ENCODE data around the gene S100A2.

S100A2 gene

DNA sequence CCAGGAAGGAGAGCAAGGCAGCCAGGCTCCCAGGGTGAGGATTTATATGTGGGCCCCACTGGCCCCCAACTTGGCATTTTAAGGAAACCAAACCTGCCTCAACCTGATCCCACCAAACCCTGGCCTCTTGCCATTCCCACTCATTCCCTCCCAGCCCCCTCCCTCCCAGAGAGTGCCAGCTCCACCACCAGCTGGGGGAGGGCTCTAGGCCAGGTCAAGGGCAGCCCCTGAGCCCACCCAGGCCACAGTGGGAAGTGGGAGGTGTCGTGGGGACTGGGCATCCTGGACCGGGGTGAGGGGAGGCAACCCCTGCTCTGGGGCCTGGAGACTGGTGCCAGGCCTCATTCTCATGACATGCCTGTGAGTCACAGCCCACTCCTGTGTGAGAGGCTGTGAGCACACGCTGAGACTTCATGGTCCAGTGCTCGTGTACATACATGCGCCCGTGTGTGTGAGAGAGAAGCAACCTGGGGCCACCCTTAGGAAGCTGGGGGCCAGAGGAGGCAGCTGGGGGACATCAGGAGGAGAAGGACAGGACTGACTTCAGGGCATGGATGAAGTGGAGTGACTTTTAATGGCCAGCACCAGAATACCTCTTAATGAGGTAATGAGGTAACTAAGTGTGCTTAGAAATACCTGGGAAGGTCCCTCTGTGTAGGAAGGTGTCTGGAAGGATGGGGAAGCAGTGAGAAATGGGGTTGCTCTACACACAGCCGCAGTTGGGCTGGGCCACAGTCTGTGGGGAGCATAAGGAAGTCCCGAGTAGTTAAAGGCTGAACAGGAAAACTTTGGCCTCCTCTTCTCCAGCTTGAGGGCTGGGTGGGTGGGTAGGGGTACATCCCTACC lies at the start of gene S100A2:
Gene S100A2, minus strand, starts transcription at position 316 of the 846 bp plus-strand sequence. CDS start 1,967 bp downstream, outside the sequence.
- DNase-seq (ENCODE audit: low read depth): peak; percentile 90

DNA sequence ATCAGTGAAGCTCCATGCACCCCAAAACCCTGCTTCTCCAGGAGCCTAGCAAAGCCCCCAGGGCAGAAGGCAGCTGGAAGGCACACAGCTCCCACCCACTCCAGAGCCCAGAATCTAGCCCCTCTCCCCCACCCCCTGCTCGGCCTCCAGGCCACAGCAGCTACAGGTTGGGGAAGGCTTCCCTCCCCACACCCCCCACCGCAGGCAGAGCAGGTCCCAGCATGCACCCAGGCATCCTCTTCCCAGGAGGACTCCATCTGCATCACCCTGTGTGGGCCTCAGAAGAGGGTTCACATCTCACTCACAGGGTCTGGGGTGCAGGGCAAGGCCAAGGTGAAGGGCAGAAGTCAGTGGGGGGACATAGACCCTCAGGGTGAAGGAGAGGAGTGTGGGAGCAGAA lies 49.8 kb upstream of the S100A2 start:
- DNase-seq (ENCODE audit: low read depth): no peak

GRCh38 chr1:153614906-153615305 lies 49.3 kb upstream of the S100A2 start:
- no peak for DNase-seq (ENCODE audit: low read depth)

GRCh38 chr1:153614189-153614900 lies 48.7 kb upstream of the S100A2 start:
- DNase-seq (ENCODE audit: low read depth): no peak

- DNase-seq (ENCODE audit: low read depth): no peak
Measured at GRCh38 chr1:153613406-153613805, 47.8 kb upstream of the S100A2 start.

DNA sequence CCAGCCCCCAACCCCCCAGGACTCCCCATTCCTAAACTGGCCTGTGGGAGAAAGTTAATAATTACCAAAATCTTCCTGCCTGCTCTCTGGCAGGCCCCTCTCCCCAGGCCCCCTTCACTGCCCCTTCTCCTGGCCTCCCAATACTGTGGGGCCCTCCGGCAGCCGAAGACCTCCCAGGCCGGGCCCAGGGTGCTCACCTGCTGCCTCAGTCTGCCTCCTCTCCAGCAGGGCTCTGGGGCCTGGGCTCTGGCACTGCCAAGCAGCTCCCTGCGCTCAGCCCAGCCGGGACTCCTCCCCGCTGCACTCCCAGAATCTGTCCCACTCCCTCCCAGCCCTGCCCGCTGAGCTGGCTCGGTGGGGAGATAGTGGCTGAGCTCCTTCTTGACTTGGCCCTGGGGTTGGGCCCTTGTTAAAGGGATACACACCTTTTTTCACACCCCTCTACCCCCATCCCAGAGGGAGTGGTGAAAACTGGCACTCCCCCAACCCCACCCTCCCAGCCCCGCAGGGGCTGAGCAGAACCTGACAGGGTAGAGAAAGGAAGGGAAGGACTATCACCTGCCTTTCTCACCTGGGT lies 47.2 kb upstream of the S100A2 start, which contains the start of gene S100A16:
Gene S100A16, minus strand, starts transcription at position 383 of the 577 bp plus-strand sequence. CDS start 4,986 bp downstream, outside the sequence.
- peak; percentile 62 for DNase-seq (ENCODE audit: low read depth)

DNA sequence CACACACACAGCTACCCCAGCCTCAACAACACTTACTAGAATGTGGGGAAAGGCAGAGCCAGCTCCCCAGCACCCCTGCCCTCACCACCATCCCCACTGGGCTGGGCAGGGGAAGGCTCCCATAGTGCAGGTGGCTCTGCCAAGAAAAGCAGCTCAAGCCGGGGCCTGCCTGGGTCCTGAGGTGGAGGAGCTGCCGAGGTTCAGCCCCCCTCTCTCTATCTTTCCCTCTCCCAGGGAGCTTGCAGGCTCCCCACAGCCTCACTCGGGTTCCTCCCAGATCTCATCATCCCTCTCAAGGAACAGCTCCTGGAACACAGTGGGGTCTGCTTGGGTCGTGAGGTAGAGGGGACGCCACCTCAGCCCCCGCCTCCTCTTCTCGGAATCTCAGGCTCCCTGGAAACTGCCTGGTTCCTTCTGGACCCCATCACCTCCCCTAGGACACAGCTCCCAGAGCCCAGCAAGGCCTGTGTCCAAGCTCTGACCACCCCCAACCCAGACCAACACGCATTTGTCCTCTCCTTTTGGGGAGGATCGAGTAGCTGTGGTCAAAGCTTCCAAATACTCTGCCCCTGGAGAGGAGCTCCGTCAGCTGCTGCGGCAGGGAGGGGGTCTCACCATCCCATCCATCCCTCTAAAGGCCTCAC lies 46.6 kb upstream of the S100A2 start:
- no peak for DNase-seq (ENCODE audit: low read depth)

DNA sequence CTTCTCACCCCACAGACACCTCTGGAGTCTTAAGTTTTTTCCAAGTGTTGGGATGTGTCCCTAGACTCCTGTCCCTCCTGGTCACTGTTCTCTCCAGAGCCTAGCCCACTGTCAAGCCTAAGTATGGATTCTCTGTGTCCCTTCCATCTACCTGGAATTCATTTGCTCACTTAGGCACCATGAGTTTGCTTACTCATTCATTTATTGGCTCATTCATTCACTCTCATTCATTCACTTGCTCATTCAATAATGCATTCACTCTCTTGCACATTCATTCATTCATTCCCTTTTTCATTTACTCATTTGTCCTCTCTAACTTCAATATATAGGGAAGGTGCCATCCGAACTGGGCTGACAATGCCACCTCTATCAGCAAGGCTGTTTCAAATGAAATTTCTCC lies 45.7 kb upstream of the S100A2 start:
- DNase-seq (ENCODE audit: low read depth): no peak

DNA sequence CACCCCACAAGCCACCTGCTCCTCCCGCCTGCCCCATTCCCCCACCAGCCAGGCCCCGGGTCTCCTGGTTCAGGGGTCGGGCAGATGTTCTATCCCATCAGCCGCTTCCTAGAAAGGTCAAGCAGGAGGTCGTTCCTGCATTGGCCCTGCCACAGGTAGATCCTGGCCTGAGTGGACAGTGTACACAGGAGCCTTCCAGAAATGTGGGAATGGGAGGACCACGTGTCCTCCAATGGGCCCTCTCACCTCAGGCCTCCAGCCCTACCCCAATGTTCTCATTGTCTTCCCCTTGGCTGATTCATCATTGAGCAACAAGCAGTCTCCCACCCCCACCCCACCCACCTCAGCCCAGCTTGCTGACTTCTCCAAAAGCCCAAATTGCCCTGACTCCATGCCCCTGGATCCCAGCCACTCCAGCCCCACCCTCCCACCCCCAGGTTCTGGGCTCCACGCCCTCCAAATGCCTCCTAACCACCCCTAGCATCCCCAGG lies 45.2 kb upstream of the S100A2 start:
- DNase-seq (ENCODE audit: low read depth): no peak

DNA sequence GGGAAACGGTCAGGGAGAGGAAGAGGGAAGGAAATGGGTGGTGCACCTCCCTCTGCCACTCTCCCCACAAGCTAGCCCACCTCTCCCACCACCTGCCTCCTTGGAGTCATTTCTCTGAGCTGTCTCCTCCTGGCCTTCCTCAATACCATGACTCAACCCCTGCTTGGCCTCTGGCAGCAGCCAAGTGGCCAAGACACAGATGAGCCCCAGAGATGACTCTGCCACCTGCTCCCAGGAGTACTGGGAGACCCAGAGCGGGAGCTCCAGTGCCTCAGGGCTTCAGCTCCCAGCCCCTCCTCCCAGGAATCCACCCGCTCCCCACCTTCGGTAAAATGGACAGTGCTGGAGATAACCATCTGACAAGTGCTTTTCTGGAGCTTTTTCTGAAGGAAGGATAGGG lies 44.7 kb upstream of the S100A2 start:
- DNase-seq (ENCODE audit: low read depth): no peak

DNA sequence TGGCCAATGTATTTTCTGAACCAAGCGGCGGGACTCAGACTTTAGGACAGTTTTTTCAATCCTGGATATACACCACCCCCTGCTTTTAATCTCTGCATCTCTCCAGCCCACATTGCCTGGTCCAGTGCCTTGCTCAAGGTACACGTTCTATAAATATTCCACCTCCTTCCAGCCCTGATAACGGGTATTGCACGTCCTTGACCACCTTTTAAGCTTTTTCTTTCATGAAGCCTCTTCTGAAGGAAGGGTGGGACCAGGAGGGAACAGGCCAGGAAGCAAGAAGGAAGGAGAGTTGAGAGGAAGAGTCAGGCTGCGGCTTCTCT lies 43.9 kb upstream of the S100A2 start:
- DNase-seq (ENCODE audit: low read depth): no peak

DNA sequence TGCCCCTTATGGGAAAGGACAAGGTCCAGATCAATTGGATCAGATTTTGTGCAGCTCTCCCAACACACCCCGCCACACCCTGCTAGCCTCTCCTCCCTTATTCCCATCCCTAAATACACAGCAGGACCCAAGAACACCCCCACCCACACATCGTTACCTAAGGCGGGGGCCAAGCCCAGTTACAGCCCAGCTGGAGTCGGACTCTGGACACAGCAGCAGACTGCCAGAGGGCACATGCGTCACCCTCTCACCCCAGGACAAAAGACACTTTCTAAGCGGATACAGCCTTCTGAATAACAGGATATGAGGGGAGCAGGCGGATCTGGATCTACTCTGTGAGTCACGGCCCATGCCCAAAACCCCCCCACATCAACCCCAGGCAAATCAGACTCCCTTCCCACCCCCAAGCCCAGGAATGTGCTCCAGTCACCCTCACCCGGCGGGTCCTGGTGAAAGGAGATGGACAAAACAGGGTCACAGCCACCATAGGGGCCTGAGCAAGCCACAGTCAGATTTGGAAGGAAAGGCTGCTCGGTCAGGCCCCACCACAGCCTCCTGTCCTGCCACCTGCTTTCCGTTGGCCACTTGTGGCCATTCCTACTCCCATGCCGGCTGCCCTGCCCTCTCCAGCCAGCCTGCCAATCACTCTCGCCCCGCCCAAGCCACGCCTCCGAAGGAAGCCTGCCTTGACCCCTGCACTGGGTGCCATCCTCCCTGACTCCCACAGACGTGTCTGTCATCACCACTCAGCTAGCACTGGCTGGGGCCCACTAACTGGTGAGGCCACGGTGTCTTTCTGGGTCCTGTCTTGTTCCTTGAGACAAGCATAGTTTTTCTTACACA lies 43.3 kb upstream of the S100A2 start:
- DNase-seq (ENCODE audit: low read depth): peak; percentile 67

DNA sequence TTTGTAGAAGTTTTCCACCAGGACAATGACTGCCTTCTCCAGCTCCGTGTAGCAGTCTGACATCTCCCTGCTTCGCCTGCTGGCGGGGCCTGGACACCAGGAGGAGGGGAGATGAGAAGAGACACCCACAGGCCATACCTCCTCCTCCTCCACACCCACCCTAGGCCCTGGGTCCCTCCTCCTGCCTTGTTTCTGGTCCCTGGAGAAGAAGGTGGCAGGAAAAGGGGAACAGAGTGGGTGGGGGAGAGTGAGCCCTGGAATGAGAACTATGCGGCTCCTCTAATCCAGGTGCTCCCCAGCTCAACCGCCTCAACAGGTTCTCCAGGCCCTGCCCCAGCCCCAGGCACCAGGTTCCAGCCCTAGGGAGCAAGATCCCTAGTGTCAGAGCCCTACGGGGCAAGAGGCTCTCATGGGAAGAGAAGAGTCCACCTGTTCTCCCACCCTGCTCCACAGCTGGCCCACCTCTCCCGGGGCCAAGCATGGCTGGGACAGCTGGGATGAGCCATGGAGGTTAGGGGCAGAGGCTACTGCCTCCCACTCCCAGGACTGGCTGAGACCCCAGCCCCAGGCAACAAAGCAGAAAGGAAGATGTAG lies 42.5 kb upstream of the S100A2 start:
- DNase-seq (ENCODE audit: low read depth): no peak

DNA sequence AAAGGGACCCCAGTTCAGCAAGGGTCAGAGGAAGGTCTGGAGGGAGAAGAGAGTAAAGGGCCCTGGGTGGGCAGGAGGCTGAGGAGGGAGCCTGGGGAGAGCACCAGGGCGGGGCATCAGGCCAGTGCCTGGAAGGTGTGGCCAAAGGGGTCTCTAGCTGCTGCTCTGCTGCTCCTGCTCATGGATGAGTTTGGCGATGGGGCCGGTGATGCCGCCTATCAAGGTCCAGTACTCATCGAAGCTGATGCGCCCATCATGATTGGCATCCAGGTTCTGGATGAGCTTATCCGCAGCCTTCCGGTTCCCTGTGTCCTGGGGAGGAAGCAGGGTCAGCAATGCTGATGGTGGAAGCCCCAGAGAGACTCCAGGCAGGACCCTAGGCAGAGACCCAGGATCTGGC lies 41.7 kb upstream of the S100A2 start:
- no peak for DNase-seq (ENCODE audit: low read depth)

DNA sequence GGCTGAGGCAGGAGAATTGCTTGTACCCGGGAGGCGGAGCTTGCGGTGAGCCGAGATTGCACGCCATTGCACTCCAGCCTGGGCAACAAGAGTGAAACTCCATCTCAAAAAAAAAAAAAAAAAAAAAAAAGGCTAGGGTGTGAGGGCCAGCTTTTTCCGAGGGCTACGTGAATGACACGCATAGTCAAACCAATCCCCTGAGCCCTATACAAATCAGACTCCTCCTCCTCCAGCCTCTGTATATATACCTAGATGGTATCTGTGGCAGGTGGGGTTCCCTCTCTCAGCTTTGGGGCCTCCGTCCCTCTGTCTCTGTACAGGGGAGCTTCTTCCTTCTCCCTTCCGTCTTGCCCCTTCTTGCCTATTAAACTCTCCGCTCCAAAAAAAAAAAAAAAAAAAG lies 40.5 kb upstream of the S100A2 start:
- no peak for DNase-seq (ENCODE audit: low read depth)

DNA sequence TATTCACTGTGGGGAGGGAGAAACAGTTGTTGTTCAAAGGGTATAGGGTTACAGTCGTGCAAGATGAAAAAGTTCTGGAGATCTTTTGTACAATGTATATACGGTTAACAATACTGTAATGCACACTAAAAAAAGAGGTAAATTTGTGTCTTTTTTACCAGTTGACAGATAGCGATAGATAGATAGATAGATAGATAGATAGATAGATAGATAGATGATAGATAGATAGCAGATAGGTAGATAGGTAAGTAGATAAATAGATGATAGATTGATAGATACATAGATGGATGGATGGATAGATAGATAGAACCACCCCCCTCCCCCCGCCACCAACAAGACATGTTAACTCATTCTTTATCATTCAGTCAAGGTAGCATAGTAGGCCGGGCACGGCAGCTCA lies 37.1 kb upstream of the S100A2 start:
- DNase-seq (ENCODE audit: low read depth): no peak

- no peak for DNase-seq (ENCODE audit: low read depth)
Measured at GRCh38 chr1:153599847-153600246, 34.2 kb upstream of the S100A2 start.

DNA sequence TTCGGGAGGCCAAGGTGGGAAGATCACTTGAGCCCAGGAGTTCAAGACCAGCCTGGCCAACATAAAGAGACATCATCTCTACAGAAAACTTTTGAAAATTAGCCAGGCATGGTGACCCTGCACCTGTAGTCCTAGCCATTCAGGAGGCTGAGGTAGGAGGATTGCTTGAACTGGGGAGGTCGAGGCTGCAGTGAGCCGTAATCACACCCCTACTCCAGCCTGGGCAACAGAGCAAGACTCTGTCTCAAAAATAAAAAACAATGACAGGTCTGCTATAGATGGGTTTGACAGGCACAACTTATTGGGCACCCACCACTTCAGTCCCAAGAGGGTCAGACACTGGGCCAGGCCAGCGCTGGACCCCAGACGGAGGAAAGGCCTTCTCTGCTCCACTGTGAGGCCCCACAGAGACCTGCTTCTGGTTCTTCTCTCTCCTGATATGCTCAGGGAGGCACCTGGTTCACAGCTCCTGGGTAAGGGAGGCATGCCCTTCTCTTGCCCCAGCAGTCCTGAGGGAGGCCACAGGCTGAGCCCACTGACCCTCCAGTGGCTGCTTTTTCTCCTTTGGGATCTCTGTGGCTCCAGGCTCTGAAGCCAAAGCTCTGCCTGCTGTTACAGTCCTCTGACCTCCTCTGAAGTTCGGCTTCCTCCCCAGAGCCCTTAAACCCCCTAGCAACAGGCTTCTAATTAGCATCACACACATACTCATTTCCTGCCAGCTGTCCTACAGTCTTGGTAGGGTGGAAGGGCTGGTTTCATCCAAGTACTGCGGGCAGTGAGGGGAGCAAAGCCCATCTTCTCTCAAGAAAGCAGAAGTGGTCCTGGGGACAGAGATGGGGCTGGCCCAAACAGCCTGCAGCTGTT lies 32.9 kb upstream of the S100A2 start:
- peak; percentile 54 for DNase-seq (ENCODE audit: low read depth)

DNA sequence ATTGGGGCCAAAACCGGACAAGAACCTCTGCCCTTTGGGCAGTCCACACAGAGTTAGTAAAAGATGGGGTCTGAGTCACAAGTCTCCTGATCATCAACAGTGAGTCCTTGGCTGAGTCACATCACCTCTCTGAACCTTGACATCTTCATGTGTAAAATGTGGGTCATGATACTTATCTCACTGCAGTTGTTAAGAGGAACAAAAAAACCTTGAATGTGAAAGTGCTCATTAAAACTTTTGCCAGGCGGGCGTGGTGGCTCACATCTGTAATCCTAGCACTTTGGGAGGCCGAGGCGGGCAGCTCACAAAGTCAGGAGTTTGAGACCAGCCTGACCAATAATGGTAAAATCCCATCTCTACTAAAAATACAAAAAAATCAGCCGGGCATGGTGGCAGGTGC lies 31.6 kb upstream of the S100A2 start:
- DNase-seq (ENCODE audit: low read depth): peak; percentile 56

DNA sequence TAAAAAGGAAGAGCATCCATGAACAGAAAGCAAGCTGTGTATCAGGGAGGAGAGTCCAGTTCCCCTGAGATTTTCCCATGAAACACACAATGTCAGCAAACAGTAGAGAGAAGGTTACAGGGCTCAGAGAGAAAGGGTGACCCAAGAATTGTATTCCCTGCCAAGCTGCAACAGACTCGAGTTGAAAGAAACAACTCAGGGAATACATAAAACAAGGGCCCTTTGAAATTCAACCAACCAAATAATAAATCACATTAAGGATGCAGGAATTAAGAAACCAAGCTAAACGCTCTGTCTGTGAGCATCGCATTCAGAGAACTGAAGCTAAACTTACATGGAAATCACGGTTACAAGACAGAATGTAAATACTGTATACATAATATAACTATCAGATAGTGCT lies 27.1 kb upstream of the S100A2 start:
- DNase-seq (ENCODE audit: low read depth): no peak
